CD14-positive monocyte (primary cell): ENCODE data around the gene NLRP3. TPM values are rescaled to one million over a fixed set of nuclear protein-coding genes. Genes with fewer than 3 reads are reported as not detected.
"Not testable (repeated sequence)": the region's sequence is repeated elsewhere in the genome, so short reads cannot be mapped to it uniquely, and the experiment has no call there.

Experiments
- DNase-seq, 3 donors: peaks; one replicate each; pipeline ENCODE4 v3.0.0-alpha.2; 2011 to 2022
- H2AFZ ChIP-seq: 2 replicates; pipeline ENCODE4 v1.6.0; 2012; ENCODE audit warnings: mild to moderate bottlenecking, low read depth, low read length, inconsistent platforms; ENCODE audit not compliant: insufficient read depth, poor library complexity, severe bottlenecking
- H3K27ac ChIP-seq, 2 donors: 1 replicate in 1 of 2; 2 replicates in 1 of 2; pipeline ENCODE4 v1.5.1; 2012 to 2013; ENCODE audit warnings: low read length in 2 of 2, control low read depth in 1 of 2, inconsistent platforms in 1 of 2, low read depth in 1 of 2, mild to moderate bottlenecking in 1 of 2
- H3K27me3 ChIP-seq, 2 donors: one replicate each; pipeline versions ENCODE4 v1.6.0 to v1.6.1; 2011 to 2013; ENCODE audit warnings: low read length in 2 of 2; ENCODE audit not compliant: control insufficient read depth in 2 of 2, insufficient read depth in 2 of 2
- H3K36me3 ChIP-seq, 2 donors: replicated peaks in 1 of 2; 1 replicate in 1 of 2; 2 replicates in 1 of 2; pipeline versions ENCODE4 v1.5.1 to v1.6.1; 2012 to 2013; ENCODE audit warnings: low read length in 2 of 2, control low read depth in 1 of 2, inconsistent platforms in 1 of 2, mild to moderate bottlenecking in 1 of 2; ENCODE audit not compliant: insufficient read depth in 2 of 2, control insufficient read depth in 1 of 2
- H3K4me1 ChIP-seq, 2 donors: 1 replicate in 1 of 2; 2 replicates in 1 of 2; pipeline versions ENCODE4 v1.5.1 to v1.6.1; 2012 to 2013; ENCODE audit warnings: low read length in 2 of 2, control low read depth in 1 of 2, inconsistent platforms in 1 of 2, mild to moderate bottlenecking in 1 of 2, moderate library complexity in 1 of 2; ENCODE audit not compliant: insufficient read depth in 2 of 2, control insufficient read depth in 1 of 2
- H3K4me2 ChIP-seq: replicated peaks from 2 replicates; pipeline ENCODE3; 2012; ENCODE audit warnings: low read length, moderate library complexity, mild to moderate bottlenecking; ENCODE audit not compliant: poor library complexity, severe bottlenecking; ENCODE audit errors: extremely low read depth
- H3K4me3 ChIP-seq, 3 experiments: fragments of 200-600 bp in 1 of 3; sonication (generic) in 1 of 3; replicated peaks in 1 of 3; 1 replicate in 2 of 3; 2 replicates in 1 of 3; pipeline ENCODE4 v1.5.1; 2011 to 2013; ENCODE audit warnings: low read length in 3 of 3, mild to moderate bottlenecking in 3 of 3, control low read depth in 2 of 3, low read depth in 2 of 3, inconsistent platforms in 1 of 3, moderate library complexity in 1 of 3
- H3K79me2 ChIP-seq: 2 replicates; pipeline ENCODE4 v1.6.0; 2012; ENCODE audit warnings: mild to moderate bottlenecking, control low read depth, inconsistent platforms, low read length, moderate library complexity; ENCODE audit not compliant: insufficient read depth
- H3K9ac ChIP-seq: 2 replicates; pipeline ENCODE4 v1.6.0; 2017; ENCODE audit warnings: low read length, mild to moderate bottlenecking; ENCODE audit not compliant: insufficient read depth, poor library complexity, severe bottlenecking
- H3K9me3 ChIP-seq, 2 donors: replicated peaks in 1 of 2; 1 replicate in 1 of 2; 2 replicates in 1 of 2; pipeline versions ENCODE4 v1.5.1 to v1.6.1; 2012 to 2013; ENCODE audit warnings: low read length in 2 of 2, control low read depth in 1 of 2; ENCODE audit not compliant: control insufficient read depth in 1 of 2, insufficient read depth in 1 of 2
- H4K20me1 ChIP-seq: 2 replicates; pipeline ENCODE4 v1.6.0; 2012; ENCODE audit warnings: mild to moderate bottlenecking, low read length, control low read depth, moderate library complexity; ENCODE audit not compliant: insufficient read depth
- H3K27ac Mint-ChIP-seq, 7 donors: one replicate each; pipeline ENCODE4 v1.8.0; 2020; ENCODE audit warnings: mild to moderate bottlenecking in 7 of 7, mixed read lengths in 7 of 7, moderate library complexity in 6 of 7, inconsistent platforms in 2 of 7
- H3K27me3 Mint-ChIP-seq, 3 donors: one replicate each; pipeline ENCODE4 v1.8.0; 2021 to 2022; ENCODE audit warnings: low read depth in 3 of 3, mild to moderate bottlenecking in 3 of 3, mixed read lengths in 3 of 3, moderate library complexity in 3 of 3, inconsistent platforms in 1 of 3
- H3K36me3 Mint-ChIP-seq, 2 donors: one replicate each; pipeline ENCODE4 v1.8.0; 2020; ENCODE audit warnings: mixed read lengths in 2 of 2, inconsistent platforms in 1 of 2, mild to moderate bottlenecking in 1 of 2
- H3K4me1 Mint-ChIP-seq: one replicate; pipeline ENCODE4 v1.8.0; 2020; ENCODE audit warnings: mild to moderate bottlenecking, mixed read lengths
- H3K4me3 Mint-ChIP-seq, 2 donors: one replicate each; pipeline ENCODE4 v1.8.0; 2020; ENCODE audit warnings: mild to moderate bottlenecking in 2 of 2, mixed read lengths in 2 of 2, moderate library complexity in 1 of 2
- H3K9me3 Mint-ChIP-seq, 7 donors: one replicate each; pipeline ENCODE4 v1.8.0; 2020 to 2022; ENCODE audit warnings: mixed read lengths in 7 of 7, mild to moderate bottlenecking in 6 of 7, moderate library complexity in 6 of 7, inconsistent platforms in 2 of 7
- CTCF ChIP-seq: fragments of 200-600 bp; IDR thresholded peaks from one replicate; pipeline ENCODE4 v1.8.0; 2022; ENCODE audit warnings: antibody characterized with exemption, mild to moderate bottlenecking
- WGBS: methylation state at CpG from one replicate; pipeline ENCODE4 v1.1.5; 2013; ENCODE audit warnings: missing lambda C conversion rate; ENCODE audit not compliant: insufficient coverage; 5-methylcytosine and 5-hydroxymethylcytosine counted together
- intact Hi-C, 2 donors: fragments of 100-400 bp; cut with micrococcal nuclease; formaldehyde crosslinking; loops; one replicate each; pipeline versions ENCODE4 v1.15.0 to v1.15.1; 2023
- polyA plus RNA-seq, 3 donors: library from polyadenylated mRNA; depleted of rRNA in 1 of 3; unstranded in 2 of 3; stranded (reverse) in 1 of 3; fragments of 300-500 nt in 2 of 3; fragments of >200 nt in 1 of 3; fragmentation: Illumina TruSeq in 2 of 3; gene quantifications; 1 replicate in 2 of 3; 2 replicates in 1 of 3; pipeline ENCODE4 v1.2.3, GENCODE V29; 2012 to 2021

Gene NLRP3
- polyA plus RNA-seq, 3 donors, result 56.2 to 400 (median 61.9) TPM

- Histone ChIP-seq H2AFZ (no peak overlapping the region), H3K9me3 (no peaks in the 10 kb centered on the region), H4K20me1 (no peaks in the 10 kb centered on the region), H3K27ac (no peak overlapping the region), H3K4me3 (no peak overlapping the region), H3K36me3 (no peaks in the 10 kb centered on the region), H3K79me2 (no peaks in the 10 kb centered on the region), H3K4me2 (no peak overlapping the region), H3K4me1 (peaks cover 0 to 8% of the 10 kb centered on the region in 2 donors), H3K27me3 (no peaks in the 10 kb centered on the region), H3K9ac (no peak overlapping the region)
- Mint-ChIP-seq H3K36me3 (no peaks in the 10 kb centered on the region), H3K27me3 (peaks cover 0 to 9% (median 0%) of the 10 kb centered on the region in 3 donors), H3K9me3 (peaks cover 0 to 4% (median 2%) of the 10 kb centered on the region in 7 donors), H3K4me1 (peaks cover 3% of the 10 kb centered on the region), H3K27ac (no peak overlapping the region), H3K4me3 (no peak overlapping the region)
- TF ChIP-seq CTCF, result no peak
- intact Hi-C loops, result no loop called here
- WGBS, result 100% methylated on average over 2 of the region's 3 CpGs
- no peak for DNase-seq
Observed at GRCh38 chr1:247474367-247474766, 58.4 kb downstream of the NLRP3 start.

GRCh38 chr1:247475793-247476192 is 59.8 kb downstream of the NLRP3 start:
- intact Hi-C loops, result no loop called here
- H3K27ac ChIP-seq, result no peak overlapping the region
- Mint-ChIP-seq H3K4me1 (peaks cover 3% of the 10 kb centered on the region), H3K4me3 (no peak overlapping the region), H3K27ac (peak overlapping the region in 2 of 7 donors; percentile 18 to 82), H3K9me3 (peaks cover 0 to 4% (median 2%) of the 10 kb centered on the region in 7 donors), H3K36me3 (no peaks in the 10 kb centered on the region), H3K27me3 (peaks cover 0 to 10% (median 0%) of the 10 kb centered on the region in 3 donors)
- H3K9ac ChIP-seq, result no peak overlapping the region
- DNase-seq, result no peak
- H3K4me2 ChIP-seq, result no peak overlapping the region
- TF ChIP-seq CTCF, result no peak
- H3K4me3 ChIP-seq, result no peak overlapping the region
- 100% methylated on average over 1 of the region's 2 CpGs for WGBS
- no peaks in the 10 kb centered on the region for H3K9me3 ChIP-seq
- no peak overlapping the region for H2AFZ ChIP-seq
- no peaks in the 10 kb centered on the region for H3K79me2 ChIP-seq
- no peaks in the 10 kb centered on the region for H3K27me3 ChIP-seq
- no peaks in the 10 kb centered on the region for H4K20me1 ChIP-seq
- no peaks in the 10 kb centered on the region for H3K36me3 ChIP-seq
- H3K4me1 ChIP-seq, result peaks cover 0 to 8% of the 10 kb centered on the region in 2 donors

GRCh38 chr1:247476328-247477058 is 60.5 kb downstream of the NLRP3 start:
- intact Hi-C loops, H3K36me3 ChIP-seq, H3K36me3 Mint-ChIP-seq, H3K27me3 ChIP-seq, H3K4me1 Mint-ChIP-seq, H2AFZ ChIP-seq, H3K79me2 ChIP-seq, H4K20me1 ChIP-seq, H3K4me1 ChIP-seq, H3K9me3 Mint-ChIP-seq, H3K9me3 ChIP-seq, H3K4me2 ChIP-seq, DNase-seq, H3K27ac ChIP-seq, H3K4me3 ChIP-seq, H3K9ac ChIP-seq: not testable (repeated sequence)
- no CpG with 5 or more reads among the region's 6 CpGs for WGBS
- Mint-ChIP-seq H3K27ac (peak overlapping the region in 4 of 7 donors; percentile 18 to 82 (median 46)), H3K4me3 (peak overlapping the region in 1 of 2 donors; percentile 57), H3K27me3 (peaks cover 0 to 10% (median 0%) of the 10 kb centered on the region in 3 donors)
